ENCODE measurements around the gene VASH1. TPM values are rescaled to one million over a fixed set of nuclear protein-coding genes. Genes with fewer than 3 reads are reported as not detected.
A peak's percentile ranks its signal among the peaks of the same experiment; 100 is the strongest.

Gene VASH1
- total RNA-seq, 2 experiments from 2014 or later, result 7.3 to 9.2 TPM

GRCh38 chr14:76763096-76764041 is 2.1 kb downstream of the VASH1 start:
- Mint-ChIP-seq H3K4me1 (ENCODE audit: low read depth) (peaks cover 39% of the 10 kb centered on the region), H3K9me3 (no peaks in the 10 kb centered on the region), H3K36me3 (ENCODE audit: low read depth) (no peaks in the 10 kb centered on the region), H3K27me3 (peaks cover 24% of the 10 kb centered on the region), H3K27ac (peak overlapping the region; percentile 13), H3K4me3 (peak overlapping the region; percentile 88)
- Histone ChIP-seq H3K9me3 (ENCODE audit: control insufficient read depth in 1 of 2, insufficient read depth in 1 of 2, low read length in 2 of 2) (no peaks in the 10 kb centered on the region), H3K27me3 (ENCODE audit: control insufficient read depth in 1 of 2, insufficient read depth in 2 of 2, low read length in 2 of 2) (peaks cover 0 to 7% of the 10 kb centered on the region in 2 experiments), H3K27ac (ENCODE audit: low read depth in 1 of 2, low read length in 2 of 2) (no peak overlapping the region), H3K4me3 (ENCODE audit: low read length) (no peak overlapping the region), H3K36me3 (ENCODE audit: insufficient read depth, low read length) (no peaks in the 10 kb centered on the region), H3K4me1 (ENCODE audit: insufficient read depth, low read length) (peaks cover 39% of the 10 kb centered on the region)
- intact Hi-C loops (cut with DNase I, micrococcal nuclease), result no loop called here
- DNase-seq (peak in 1 of 14 experiments; percentile 23), ATAC-seq (ENCODE audit: poor library complexity) (no peak)
- ChIA-PET POLR2A (no interaction called here), CTCF (no interaction called here)
- no peak for TF ChIP-seq CTCF (IDR thresholded peaks at IDR 0.05)

GRCh38 chr14:76765461-76765931 is 4.2 kb downstream of the VASH1 start:
- peak overlapping the region; percentile 69 for H3K27ac Mint-ChIP-seq
- CTCF ChIA-PET, result interaction anchor here (1.4 to 1.6 kb wide), 2 partner anchors 19 to 55 kb away, joined by 3 to 5 read pairs; no protein-coding TSS in a partner anchor

More at GRCh38 chr14:76765461-76765931, 4.2 kb downstream of the VASH1 start:
- no peaks in the 10 kb centered on the region for H3K36me3 ChIP-seq (ENCODE audit: insufficient read depth, low read length)
- H3K27ac ChIP-seq (ENCODE audit: low read depth in 1 of 2, low read length in 2 of 2), result no peak overlapping the region
- Mint-ChIP-seq H3K27me3 (peaks cover 6% of the 10 kb centered on the region), H3K4me3 (no peak overlapping the region), H3K9me3 (no peaks in the 10 kb centered on the region), H3K4me1 (ENCODE audit: low read depth) (peaks cover 38% of the 10 kb centered on the region), H3K36me3 (ENCODE audit: low read depth) (no peaks in the 10 kb centered on the region)
- POLR2A ChIA-PET, result interaction anchor here (1.2 kb wide), 1 partner anchor 46 kb away, joined by 3 read pairs; no protein-coding TSS in a partner anchor
- ATAC-seq (ENCODE audit: poor library complexity) (no peak), DNase-seq (no peak)
- H3K4me1 ChIP-seq (ENCODE audit: insufficient read depth, low read length), result peaks cover 53% of the 10 kb centered on the region
- H3K9me3 ChIP-seq (ENCODE audit: control insufficient read depth in 1 of 2, insufficient read depth in 1 of 2, low read length in 2 of 2), result no peaks in the 10 kb centered on the region
- TF ChIP-seq CTCF (IDR thresholded peaks at IDR 0.05), result no peak
- peaks cover 0 to 7% of the 10 kb centered on the region in 2 experiments for H3K27me3 ChIP-seq (ENCODE audit: control insufficient read depth in 1 of 2, insufficient read depth in 2 of 2, low read length in 2 of 2)
- intact Hi-C loops (cut with DNase I, micrococcal nuclease), result loop anchor here in 1 of 2 experiments (5.0 kb wide), 1 partner anchor 53 kb away; no protein-coding TSS in a partner anchor
- H3K4me3 ChIP-seq (ENCODE audit: low read length), result no peak overlapping the region

Measured in CD4-positive, alpha-beta T cell (primary cell).